ENCODE data around the gene THBS4.

- TF ChIP-seq POLR2AphosphoS5 (IDR thresholded peaks at IDR 0.05; ENCODE audit: borderline replicate concordance, low read depth, low read length) (no peak), EZH2 (IDR thresholded peaks at IDR 0.05) (no peak), FOXP2 (optimal IDR thresholded peaks at IDR 0.05; ENCODE audit: control extremely low read depth, extremely low read length, insufficient read depth) (no peak)
Measured at GRCh38 chr5:80103371-80103770, 68.2 kb downstream of the THBS4 start.
